Stimulated activated CD8-positive, alpha-beta memory T cell treated with anti-CD3 and anti-CD28 coated beads, Interleukin-2, amount 100 ng/mL, for 48 hours (primary cell): ENCODE results near the gene TBCK.

Source experiments
- DNase-seq, 2 donors: peaks; one replicate each; pipeline ENCODE4 v3.0.0-alpha.2; 2020; ENCODE audit warnings: low read depth in 2 of 2

The TBCK gene

DNA sequence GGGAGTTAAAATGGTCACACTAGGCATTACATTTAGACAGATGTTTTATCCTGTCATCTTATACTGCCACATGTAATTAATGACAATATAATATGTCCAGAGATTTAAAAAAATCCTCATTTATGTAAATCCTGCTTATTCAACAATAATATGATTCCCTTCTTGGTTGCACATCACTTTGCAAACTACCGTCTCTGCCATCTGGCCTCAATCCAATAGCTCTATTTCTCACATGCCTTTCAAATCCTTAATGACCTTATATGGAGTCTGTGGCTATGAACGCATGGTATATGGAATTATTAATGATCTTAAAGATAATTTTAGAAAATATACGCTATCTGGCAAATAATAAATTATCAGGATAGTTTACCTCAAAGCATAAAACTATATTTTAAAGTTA is 276.2 kb downstream of the TBCK start:
- no peak for DNase-seq

DNA sequence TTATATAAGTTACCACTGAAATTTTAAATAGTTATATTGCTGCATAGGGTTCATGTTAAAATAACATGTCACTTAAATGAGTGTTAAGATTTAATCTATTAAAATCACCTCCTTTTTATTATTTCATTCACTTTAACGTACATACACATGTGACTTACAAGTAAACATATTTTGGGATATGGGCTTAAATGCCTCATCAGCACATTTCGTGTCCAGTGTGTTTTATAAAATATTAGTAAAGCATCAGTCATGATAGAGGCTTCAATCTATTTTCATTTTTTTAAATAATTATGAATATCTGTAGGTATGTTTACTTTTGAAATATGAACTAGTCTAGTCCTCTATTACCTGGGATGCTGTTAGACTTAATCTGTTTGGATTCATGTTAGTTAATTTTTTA is 277.1 kb downstream of the TBCK start:
- DNase-seq, result no peak

DNA sequence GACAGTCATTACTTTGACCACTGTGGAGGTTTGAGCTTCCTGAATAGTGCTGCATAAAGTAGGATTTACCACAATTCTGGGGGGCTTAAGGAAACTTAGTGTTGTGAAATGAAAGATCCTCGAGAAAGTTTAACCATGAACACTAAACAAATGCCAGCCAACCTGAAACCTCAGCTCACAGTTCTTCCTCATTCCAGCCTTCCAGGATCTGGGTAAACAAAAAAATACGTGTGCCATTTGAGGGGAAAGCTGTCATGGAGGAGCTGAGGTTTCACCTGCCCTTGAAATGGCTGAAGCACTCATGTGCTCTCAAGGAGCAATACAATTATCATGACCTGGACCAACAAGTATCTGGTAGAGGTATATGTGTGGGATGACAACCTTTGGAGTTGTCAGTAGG is 278.0 kb downstream of the TBCK start:
- DNase-seq, result no peak

DNA sequence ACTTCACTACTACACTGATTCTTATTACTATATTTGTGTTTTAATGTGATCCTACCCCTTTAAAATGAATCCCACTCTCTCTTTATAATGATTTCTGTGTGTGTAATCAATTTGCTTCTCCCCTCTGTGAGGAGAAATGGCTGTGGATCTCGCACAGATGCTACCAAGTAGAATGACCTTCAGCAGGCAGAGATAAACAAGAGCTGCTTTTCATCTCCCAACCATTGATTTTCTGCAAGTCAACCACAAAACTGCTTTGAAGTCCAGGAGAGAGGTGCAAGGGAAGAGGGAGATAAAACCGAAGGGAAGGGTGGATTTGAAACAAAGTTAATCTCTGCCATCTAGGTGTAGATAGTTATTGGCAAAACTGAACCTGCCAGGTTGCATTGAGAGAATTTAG is 279.2 kb downstream of the TBCK start:
- no peak for DNase-seq

- no peak for DNase-seq
These were observed 279.7 kb downstream of the TBCK start for GRCh38 chr4:106036334-106036733.

DNA sequence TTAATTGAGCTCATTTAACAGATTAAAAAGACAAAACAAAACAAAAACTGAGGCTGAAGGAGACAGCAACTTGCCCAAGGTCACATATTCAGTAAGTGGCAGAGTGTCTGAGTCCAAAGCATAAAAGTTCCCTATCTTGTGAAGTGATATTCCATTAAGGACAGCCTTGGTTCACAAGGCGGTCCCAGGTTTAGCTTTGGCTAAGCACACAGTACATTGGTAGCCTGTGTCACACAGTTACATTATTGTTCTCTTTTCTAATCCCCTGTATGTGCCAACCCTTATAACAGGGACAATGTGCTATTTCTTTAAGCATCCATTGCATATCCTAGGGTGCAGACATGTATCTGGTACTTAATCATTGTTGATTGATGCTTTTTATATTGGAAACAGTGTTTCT is 280.8 kb downstream of the TBCK start:
- no peak for DNase-seq

DNA sequence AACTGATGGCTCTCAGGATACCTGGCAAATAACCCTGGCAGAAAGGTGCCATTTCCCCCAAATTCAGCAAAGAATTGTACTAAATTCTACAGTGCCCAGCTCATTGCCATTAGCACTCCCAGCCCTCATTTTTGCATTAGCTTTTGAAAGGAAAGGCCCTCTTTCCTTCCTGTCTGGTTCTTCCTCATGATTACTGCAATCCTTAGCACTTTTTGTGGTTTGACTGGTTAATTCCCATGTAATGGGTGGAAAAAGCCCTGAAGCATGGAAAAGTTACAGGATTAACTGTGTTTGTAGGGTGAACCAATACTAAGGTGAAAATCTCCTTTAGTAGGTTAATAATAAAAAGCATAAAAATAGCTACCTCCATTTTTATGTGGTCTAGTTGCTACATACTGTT is 281.3 kb downstream of the TBCK start:
- no peak for DNase-seq

GRCh38 chr4:106034220-106034619 is 281.8 kb downstream of the TBCK start:
- DNase-seq, result no peak

DNA sequence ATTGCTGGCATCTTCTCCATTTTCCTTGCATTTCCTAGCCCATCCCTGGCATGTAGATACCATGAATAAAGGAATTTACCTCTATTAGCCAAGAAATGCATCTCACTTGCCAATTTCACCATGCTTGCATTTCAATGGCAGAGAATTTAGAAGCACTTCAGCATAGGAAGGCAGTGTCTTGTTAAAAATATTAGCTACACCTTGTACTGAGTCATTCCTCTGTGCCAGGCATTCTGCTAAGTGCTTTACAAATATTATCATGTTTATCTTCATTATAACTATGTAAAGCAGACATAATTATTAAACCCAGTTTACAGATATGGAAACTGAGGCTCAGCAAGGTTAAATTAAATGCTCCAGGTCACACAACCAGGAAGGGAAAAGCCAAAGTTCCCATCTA is 282.5 kb downstream of the TBCK start:
- no peak for DNase-seq

DNA sequence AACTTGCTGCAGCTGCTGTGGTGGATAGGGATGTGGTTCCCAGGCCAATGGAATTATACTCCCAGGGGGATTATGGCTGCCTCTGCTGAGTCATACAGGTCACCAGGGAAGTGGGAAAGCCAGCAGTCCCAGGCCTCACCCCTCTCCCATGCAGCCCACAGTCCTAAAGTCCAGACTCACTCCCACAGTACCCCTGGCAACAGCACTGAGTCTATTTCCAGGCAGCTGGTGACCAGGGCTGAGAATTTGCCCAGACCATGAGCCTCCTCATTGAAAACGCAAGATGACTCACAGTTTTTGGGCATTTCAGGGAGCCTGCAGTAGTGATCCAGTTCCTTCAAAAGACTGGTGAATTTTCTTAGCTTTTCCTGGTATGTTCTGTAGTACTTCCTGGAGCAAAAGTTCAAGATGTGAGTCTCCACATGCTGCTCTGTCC is 283.1 kb downstream of the TBCK start:
- DNase-seq, result no peak

DNA sequence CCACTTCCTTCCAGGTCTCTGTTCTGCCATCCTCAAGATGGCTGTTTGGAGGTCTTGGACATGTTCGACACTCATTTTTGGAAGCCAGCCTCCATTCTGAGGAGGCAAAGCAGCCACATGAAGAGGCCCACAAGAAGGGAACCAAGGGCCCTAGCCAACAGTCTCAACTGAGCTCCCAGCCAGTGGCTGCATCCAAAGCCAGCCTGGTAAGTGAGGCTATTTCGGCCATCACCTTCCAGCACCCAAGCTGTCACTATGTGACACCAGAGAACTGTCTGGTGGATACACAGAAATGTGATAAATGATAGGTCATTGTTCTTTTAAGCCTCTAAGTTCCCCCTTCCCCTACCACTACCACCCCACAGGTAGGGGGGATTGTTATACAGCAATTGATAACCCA is 293.6 kb downstream of the TBCK start:
- no peak for DNase-seq

DNA sequence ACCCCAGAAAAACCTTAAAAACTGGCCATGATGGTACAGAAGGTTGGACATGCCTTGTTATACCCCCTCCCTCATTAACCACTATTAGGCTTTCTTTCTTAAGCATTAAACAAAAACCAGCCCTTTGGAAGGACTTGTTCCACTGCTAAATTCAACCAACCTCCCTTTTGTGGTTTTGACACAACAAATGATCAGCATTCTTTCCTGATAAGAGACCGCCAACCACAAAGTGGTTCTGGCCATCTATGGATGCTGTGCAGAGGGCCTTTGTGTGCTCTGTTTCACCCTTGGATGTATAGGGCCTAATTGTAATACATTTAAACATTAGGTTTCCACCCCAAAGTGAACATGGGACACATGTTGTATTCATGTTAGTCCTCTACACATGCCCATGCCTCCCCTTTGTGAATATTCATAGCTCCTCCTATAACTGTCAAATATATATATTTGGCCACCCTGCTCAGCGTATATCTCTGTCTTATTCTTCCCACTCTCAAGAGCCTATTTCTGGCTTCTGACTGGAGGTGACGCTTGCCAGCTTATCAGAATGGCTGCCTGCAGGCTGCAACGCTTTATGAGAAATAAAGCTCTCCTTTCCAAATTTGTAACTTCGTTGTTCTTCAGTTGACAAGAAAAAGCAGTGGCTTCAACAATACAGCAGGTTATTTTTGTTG is 294.1 kb downstream of the TBCK start:
- DNase-seq, result no peak

DNA sequence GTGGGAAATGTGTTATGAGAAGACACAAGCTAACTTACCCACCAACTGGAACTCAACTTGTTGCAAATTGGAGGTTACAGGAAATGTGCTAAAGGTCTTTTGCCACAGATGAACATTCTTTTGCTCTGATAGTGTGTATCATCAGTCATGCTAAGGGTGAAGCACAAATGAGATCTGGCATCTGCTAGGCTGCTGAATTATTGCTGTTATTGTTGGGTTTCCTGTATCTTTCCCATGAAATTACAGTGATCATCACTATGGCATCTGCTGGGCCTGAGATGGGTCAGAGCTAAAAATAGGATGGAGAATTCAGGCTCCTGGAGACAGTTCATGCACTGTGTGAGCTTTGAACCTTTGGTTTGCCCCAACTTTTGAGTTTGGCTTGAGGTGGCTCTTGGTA is 296.2 kb downstream of the TBCK start:
- DNase-seq, result no peak

DNA sequence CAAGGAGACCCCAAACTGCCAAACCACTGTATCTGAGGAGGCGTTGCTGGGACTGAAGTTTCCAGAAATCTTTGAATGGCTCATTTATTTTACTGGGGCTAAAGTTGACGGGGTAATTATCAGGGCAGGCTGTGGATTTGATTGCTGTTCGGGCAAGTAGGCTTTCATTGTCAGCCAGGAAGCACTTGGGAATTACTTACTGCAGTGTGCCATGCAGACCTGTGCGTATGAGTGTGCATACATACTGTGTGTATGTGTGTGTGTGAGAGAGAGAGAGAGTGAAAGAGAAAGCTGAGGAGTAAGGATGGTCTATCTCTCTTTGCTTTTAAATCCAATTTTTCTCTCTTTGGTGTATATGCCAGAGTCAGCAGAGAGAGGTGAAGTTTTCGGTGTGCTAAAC is 298.0 kb downstream of the TBCK start:
- no peak for DNase-seq

- DNase-seq, result no peak
These were observed 304.6 kb downstream of the TBCK start for GRCh38 chr4:106011387-106011786.

GRCh38 chr4:106010761-106011160 is 305.2 kb downstream of the TBCK start:
- DNase-seq, result no peak

DNA sequence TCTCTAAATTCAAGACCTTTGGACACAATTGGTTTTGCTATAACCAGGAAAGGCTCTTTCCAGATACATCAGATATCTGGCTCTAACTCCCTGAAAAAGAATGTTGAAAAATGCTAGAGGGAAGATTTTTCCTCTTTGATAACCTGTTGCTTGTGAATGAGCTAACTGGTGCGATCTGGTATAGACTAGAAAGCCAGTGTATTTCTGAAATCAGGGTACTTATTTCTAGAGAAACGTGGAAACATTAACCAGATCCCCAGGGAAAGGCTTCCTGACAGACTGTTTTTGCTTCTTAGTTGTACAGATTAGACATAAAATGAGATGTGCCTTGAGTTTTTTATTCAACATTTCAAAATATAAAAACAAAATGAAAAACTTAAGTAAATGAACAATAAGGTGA is 313.0 kb downstream of the TBCK start:
- no peak for DNase-seq

DNA sequence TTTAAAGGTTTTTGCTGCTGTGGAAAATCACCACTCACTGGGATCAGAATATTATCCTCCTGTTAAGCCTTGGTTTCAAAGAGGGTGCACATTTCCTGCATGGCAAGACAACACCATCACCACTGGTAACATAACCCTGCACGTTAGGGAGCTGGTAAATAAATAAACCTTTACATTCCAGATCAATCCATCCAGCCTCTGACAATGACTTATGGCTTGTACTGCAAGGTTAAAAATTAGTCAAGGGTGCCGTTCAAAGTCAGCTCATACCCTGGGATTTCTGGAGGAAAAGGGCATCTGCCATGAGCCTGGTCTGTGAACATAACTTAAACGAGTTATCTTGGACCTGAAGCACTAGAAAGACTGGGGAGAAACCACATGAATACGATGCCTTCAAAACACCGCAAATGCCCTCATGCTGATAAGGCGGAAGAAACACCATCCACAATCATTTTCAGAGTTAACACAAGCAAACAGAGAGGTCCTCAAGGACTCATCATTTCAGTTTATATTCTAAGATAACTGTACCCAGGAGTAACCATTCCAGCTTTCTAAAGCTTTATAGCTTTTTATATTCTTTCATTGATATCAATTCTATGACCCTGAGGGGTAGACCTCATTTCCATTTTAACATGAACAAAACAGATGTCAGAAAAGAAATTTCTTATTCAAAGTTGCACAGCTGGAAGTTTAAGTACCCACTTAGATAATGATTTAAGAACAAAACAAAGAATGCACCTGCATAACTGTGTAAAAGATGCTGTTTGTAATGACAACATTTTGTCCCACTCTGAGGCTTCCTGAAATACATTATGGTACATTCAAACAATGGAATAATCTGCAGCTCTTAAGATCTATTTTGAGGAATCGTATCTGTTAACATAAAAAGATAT is 317.6 kb downstream of the TBCK start:
- DNase-seq, result no peak

DNA sequence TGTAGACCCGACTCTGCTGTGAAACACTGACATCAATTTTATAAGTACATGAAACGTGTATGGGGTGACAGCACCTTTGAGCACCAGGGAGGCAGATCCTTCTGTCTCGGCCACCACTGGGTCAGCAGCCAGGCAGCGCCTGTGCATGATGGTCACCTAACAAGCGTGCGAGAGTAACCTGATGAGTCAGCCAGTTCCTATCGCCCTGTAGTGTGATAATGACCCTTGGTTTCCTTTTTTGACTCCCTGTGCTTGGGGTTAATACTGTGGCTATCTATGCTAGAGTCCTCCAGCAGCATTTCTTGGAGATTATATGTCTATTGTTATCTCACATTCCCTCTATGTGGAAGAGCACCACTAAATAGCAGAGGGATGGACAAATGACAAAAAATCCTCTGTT is 319.2 kb downstream of the TBCK start:
- DNase-seq, result no peak

GRCh38 chr4:105994841-105995501 is 321.0 kb downstream of the TBCK start:
- DNase-seq, result no peak

DNA sequence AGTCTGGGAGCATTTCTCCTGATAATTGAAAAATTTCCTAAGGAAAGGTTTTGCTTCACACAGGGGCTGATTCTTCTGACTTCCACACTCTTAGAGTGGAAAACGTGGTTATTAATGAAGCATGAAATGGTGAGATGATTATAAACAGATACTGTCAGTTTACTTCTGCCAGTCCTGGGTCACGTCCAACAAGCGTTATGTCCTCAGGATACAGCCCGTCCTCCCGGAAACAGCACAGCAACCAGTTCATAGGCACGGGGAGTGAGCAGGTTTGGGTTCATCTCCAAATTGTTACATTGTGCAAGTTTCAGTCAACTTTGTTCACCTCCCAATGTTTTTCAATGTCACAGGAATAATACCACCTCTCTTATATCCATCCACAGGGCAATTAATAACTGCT is 321.9 kb downstream of the TBCK start:
- DNase-seq, result no peak

- DNase-seq, result no peak
These were observed 323.2 kb downstream of the TBCK start for GRCh38 chr4:105992641-105993305.
